Midbrain (tissue), 1 donor: ENCODE results near the gene CDC42EP2.

Experiments
- DNase-seq: peaks from one replicate; lab custom pipeline; 2025; lab: John Stamatoyannopoulos, UW

Gene CDC42EP2, protein sequence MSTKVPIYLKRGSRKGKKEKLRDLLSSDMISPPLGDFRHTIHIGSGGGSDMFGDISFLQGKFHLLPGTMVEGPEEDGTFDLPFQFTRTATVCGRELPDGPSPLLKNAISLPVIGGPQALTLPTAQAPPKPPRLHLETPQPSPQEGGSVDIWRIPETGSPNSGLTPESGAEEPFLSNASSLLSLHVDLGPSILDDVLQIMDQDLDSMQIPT

DNA sequence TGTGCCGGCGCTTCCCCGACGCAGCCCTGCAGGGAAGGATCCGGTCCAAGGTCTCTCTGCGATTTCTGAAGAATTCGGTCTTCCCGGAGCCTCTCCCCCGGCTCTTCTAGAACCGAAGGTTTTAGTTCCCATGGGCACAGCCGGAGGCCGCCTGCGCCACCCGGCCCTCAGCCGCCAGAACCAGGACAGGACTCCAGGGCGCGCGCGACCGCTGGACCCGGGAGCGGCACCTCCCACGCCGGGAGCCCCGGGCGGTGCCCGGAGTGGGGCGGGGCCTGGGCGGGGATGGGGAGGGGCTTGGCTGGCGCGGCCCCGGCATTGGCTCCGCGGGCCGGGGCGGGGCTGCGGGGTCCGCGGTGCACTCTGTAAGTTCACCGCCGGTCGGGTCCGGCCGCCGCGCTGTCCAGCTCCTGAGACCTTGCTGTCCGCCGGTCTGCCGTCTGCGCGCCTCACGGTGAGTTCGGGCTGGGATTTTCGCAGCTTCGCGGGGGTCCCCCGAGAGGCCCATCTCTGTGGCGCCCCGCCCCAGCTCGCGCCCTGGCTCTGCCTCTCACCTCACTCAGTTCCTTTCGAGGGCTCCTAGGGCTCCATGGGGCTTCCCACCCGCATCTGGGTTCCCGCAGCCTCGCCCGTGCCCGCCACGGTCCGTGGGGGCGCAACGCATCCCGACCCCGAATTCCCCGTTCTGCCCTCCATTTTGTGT is at the start of gene CDC42EP2:
Gene CDC42EP2 (plus strand): TSS at position 366 of the 703 bp plus-strand sequence. CDS start 6,033 bp downstream, outside the sequence.
- DNase-seq, result peak; percentile 87

DNA sequence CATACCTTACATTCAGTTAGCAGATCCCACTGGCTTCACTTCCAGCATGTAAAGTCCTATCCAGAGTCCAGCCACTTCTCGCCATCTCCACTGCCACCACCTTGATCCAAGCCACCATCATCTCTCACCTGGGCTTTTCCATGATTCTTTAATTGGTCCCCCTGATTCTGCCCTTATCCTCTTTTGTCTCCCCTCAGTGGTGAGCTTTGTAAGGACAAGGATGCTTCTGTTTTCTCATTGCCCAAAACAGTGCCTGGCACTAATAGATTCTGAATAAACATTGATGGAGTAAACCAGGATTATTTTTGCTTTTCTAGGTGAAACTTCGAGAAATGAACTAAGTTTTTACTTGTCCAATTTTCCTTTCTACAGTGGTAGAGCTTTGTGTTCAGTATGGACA is 48.5 kb upstream of the CDC42EP2 start:
- DNase-seq, result no peak

DNA sequence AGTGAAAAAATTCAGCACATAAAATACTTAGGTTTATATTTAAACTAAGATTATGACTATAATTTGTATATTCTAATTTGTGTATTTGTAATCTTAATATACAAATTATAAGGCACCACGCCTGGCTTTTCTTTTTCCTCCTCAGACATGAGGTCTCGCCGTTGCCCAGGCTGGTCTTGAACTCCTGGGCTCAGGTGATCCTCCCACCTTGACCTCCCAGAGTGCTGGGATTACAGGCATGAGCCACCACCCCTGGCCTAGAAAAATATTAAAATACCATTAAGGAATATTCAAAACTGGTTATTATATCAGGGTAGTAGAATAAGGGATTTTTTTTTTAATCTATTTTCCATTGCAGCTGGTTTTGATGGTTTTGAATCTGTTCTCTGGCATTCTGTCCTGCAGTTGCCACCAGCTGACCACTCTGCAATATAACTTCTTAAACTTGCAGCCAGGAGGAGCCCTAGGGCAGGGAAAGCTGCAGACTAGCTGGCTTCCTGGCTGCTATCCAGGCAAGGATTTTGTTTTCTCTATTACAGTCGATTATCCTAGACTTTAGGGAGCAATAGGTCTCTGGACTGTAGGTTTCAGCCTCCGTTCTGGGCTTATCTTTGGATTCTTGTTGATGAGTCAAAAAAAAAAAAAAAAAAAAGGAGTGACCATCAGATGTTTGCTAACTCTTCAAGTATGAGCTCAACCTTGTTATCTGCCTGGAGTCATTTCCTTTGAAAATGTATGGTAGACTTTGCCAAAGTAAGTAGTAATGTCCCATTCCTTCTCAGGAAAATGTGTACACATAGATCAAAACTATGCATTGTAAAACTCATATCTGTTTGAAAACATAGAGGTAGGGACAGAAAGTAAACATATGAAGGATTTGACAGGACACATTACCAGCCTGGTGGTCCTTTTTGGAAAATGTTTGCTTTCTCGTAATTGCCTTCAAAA is 39.7 kb upstream of the CDC42EP2 start:
- peak; percentile 83 for DNase-seq

DNA sequence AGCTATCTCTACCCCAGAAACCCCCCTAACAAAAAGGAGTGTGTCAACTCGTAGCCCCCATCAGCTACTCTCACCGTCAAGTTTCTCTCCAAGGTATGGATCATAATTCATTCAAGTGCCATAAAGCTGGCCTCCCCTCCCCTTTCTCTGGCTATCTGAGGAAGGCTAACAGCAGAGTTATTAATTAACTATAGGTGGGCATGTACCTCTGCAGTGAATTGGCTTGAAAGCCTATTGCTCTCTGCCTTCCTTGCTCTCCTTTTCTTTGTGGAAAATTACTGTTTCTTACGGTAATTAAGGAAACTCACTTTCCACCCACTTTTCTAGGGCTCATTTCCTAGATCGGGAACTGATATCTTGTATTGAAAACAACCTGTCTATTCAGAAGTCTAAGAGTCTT is 38.8 kb upstream of the CDC42EP2 start:
- no peak for DNase-seq

DNA sequence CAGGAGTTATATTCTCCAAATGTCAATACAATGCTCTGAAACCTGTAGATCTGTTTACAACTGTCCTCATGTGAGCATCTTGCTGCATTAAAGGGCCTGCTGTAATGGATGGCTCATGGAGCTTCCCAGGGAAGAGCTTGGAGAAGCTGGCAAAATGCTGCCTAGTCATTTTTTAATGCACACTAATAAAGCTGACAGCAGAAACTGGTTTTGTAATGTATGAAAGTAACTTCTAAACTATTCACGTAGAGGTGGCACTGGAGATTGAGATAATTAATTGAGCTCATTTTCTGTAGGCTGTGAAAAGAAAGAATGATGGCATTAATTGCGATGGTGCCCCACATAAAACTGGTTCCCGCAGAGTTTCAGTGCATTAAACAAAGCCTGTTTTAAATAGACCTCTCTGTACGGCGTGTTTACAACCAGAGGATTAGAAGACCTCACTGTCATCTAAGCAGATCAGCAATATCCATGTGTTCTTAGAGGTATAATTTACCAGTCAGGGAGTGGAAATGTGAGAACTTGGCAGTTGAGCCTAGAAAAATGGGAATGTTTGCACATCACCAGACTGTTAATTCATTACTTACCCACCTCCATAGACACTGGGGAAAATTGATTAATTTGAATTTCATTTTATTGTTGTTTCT is 36.9 kb upstream of the CDC42EP2 start:
- no peak for DNase-seq

DNA sequence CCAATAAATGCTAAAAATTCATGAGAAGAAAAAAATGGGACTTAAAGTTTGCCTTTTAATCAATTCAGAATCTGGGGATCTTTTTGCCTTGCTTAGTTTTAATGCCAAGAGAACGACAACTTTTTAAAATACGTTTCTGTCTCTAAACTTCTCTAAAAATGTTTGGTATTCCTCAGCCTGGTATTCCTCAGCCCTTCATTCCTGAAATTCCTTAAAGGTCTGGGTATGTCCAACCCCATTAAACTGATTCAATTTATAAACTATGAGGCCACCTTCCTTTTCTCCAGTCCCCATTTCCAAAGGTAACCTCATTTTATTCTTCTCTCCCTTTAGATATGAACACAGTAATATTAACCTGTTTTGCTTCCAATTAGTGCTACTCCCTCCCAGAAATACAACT is 36.3 kb upstream of the CDC42EP2 start:
- DNase-seq, result no peak

DNA sequence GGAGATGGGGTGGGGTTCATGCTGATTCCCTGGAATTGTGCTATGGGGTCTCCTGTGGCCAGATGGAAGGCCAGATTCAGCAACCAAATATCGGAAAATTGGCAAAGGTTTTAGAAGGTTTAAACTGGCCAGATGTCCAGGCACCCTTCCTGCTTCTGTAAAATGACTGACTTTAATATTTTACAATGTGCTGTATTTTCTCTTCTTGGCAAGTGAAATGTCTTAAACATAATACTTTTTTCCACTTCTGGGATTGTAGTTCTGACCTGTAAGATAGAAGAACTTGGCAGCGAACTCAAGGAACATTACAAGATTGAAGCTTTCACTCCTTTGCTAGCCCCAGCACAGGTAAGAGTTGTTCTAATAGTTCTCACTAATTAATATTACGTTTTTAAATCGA is 35.4 kb upstream of the CDC42EP2 start:
- DNase-seq, result no peak

DNA sequence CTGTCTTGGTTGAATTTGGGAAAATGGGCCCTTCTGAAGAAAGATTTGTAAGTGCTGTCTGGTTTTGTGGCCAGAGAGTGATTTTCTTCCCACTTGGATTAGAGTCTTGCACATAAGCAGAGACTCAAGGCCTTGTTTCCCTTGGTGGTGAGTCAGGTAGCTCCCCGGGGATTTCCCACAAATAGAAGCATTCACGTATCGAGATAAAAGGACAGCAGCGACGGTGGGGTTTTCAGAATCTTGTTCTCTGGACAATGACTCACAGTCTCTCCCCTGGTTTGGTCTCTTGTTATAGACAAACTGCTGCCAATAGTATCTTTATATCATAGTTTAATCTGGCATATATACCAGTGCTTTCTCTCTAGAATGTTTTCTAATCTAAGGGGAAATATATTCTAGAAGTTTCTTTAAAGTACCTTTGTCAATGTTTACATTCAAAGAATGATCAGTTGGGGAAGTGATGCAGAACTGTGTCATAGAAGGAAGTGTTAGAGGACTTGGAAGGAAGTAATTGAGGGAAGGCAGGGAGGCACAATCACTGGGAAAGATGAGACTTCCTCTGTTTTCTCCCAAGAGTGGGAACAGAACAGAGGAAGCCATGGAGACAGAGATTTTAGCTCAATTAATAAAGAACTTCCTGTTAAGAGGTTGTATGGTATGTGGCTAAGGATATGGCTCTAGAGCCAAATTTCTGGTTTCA is 34.8 kb upstream of the CDC42EP2 start:
- DNase-seq, result no peak

DNA sequence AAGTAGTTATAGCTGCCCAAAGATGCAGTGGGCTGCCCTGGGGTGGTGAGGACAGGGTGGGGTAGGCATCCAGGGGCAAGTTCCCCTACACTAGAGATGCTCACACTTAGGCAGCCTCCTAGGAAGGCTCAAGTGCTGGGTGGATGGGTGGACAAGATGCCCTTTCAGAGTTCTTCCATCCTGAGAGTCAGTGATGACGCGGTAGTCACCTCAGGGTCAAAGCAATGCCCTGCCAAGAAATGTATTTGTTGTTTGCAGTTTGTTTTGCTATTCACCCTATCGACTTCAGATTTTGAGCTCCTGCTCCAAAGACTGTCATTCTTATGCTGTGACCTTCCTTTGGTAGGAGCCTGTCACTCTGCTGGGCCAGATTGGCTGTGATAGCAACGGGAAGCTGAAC is 34.0 kb upstream of the CDC42EP2 start:
- DNase-seq, result no peak

DNA sequence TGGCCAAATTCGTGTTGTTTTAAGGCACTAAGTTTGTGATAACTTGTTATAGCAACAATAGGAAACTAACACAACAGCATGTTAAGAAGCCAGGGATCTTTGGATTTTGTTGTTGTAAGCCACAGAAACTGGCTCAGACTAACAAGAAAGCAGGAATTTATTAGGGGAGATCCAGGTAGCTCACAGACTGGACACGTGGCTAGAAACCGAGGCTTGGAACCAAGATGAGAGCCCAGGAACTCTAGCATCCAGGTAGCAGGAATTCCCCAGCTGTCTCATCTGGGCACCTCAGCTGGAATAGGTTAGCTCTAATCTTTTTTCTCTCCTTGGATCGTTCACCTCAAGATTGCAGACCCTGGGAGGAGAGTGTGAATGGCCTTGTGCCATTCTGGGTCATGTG is 28.0 kb upstream of the CDC42EP2 start:
- DNase-seq, result no peak

DNA sequence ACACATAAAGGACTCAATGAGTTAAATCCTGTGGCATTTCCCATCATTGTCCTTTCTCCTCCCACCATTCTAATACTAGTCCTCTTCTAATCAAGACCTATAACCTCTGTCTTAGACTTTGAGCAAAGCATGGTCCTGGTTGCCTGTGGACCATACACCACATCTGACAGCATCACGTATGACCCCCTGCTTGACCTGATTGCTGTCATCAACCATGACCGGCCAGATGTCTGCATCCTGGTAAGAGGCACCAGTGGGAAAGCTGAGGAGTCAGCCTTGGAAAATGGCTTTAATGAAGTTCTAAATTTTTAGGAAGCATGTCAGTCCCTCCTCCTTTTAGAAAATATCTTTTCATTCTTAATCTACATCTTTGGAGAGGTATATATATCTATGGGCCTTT is 27.1 kb upstream of the CDC42EP2 start:
- no peak for DNase-seq

DNA sequence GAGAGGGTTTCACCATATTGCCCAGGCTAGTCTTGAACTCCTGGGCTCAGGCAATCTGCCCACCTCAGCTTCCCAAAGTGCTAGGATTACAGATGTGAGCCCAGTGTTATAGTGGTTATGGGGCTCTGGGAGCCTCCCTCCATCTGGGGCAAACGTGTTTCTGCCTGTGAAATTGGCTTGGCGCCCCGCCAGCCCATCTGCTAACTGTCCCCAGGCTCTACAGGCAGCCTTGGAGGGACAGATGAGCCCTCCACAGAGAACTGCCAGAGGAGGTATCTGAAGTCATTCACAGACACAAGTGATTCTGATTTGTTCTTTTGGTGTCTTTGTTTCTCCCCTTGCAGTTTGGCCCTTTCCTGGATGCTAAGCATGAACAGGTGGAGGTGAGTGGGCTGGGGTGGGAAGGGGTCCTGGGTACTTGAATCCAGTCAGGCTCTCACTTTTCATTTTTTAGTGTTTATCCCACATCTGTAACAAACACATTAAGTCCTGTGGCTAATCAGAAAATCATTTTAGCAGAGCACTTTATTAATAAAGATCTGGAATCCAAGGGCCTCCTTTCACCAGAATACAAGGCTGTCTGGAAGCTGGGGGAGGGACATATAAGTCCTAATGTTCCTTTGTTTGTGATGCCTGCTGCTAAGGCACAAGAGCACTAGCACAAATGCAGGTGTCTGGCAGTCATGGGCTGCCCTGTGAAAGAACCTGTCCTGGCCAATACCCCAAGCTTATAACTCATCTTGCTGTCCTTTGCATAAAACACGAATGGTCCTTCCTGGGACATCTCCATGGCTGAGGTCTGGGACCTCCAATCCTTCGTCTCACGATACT is 25.7 kb upstream of the CDC42EP2 start:
- DNase-seq, result no peak

DNA sequence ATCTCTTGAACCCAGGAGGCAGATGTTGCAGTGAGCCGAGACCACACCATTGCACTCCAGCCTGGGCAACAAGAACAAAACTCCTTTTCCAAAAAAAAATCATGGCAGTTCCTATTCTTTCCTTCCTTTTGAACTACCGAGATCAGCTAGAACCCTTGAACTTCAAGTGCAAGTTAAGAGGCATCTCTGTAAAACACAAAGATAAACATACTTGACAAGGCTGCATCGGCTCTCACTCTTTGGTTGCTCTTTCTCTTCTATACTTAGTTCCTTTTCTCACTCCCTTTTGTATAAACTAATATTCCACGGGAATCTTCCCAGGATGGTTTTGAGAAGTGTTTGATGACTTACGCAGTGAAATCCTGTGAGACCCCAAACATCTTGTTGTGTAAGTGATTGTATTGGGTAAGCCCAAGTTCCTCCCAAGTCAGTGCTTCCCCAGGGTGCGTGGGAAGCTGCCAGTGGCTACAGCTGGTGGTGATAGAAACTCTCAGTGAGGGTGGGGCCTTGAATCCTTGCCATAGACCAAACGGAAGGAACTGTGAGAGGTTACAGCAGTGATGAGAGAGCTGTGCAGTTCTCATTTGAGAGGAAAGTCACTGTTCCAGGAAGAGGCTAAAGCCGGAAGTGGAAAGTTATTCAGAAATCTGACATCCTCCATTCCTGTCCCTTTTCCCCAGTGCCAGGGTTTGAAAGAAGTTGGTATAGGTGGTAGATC is 24.1 kb upstream of the CDC42EP2 start:
- DNase-seq, result peak; percentile 85

DNA sequence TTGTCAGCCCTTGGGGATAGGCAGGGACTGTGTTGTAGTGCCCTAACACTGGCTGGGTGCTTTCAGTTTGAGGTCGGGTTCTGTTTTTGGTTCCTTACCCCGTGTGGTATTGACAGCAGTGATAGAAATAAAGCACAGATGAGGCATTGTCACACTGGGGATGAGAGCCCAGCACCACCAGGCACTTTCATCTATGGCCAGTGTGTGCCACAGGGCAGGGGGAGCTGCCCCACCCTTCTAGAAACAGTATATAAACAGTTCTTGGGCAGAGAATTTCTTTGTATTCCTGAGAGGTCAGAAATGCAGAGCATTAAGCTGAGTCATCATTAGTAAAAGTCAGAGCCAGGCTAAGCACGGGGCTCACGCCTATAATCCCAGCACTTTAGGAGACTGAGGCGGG is 23.1 kb upstream of the CDC42EP2 start:
- peak; percentile 87 for DNase-seq

DNA sequence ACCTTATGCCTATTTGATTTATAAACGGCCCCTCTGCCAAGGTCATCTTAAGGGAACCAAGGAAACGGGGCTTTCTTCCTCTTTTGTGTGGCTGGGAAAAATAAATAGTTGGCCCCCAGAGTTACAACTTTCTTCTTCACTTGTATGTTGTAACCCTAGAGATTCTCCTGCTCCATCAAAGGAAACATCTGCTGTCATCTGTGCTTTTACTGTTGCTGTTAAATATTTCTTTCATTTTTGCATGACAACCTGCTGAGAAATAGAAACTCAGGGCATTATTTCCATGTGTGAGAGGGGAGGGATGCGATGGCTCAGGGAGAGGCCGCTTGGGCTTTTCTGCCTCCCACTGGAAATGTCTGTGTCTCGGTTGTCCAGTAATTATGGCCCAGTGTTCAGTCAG is 21.8 kb upstream of the CDC42EP2 start:
- no peak for DNase-seq

DNA sequence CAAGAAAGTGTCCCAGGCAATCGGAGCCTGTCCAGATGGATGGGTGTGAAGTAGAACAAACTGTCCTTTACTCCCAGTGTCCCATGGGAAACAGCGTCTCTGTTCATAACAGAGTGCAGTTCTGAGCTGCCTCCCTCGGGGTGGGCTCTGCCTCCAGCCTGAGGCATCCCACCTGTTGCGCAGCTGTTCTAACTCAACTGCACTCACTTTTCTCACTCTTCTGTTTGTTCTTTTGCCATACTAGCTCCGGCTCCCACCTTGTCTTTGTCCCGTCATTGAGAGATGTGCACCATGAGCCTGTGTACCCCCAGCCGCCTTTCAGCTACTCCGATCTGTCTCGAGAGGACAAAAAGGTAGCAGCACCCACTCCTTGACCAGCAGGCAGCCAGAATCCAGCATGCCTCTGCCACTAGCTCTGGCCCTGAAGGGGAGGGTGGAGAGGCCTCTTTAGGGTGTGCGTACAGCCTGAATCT is 20.7 kb upstream of the CDC42EP2 start:
- DNase-seq, result peak; percentile 45

DNA sequence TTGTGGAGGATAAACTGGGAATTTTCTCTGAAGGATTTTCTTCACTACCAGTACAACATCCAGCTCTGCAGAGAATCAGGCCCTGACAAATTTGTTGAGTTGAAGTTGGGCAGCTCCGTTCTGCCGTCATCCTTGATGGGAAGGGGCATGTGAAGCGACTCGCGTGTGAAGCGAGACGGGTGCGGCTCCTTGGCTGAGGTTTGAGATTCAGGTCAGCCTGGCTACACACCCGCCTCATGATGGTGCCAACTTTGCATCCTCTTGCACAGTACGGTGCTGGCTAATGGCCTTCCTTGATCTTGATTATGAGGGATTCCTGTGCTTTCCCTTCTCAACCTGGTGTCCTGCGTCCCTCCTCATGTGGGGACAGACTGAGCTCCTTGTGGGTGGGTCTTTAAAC is 19.7 kb upstream of the CDC42EP2 start:
- no peak for DNase-seq

DNA sequence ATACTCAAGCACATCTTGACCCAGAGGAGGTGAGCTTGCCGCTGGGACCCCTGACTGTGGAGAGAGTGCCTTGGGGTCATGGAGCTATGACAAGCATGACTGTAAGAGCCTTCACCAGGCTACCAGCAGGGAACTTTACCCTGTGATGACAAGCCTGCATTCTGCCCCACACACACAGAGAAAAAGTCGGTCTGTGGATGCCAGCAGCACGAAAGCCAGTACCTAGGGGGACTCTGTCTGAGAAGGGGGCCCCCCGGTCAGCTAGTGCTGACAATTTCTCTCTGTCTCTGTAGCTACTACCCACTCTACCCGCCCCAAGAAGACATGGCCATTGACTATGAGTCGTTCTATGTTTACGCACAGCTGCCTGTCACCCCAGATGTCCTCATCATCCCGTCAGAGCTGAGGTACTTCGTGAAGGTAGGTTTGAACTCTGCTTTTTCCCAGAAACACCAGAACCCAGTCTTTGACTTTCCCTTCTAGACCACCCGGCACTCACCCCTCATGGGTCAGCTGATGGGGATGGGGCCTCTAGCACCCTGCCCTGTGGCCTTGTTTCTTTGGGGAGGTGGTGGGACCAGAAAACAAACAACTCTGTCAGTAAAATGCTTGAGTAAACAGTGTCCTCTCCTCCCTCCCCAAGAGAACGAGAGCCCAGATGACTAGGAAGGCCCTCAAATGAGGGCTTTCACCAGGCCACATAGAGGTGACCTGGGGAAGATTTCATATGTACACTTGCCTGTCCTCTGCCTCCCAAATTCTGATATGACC is 18.9 kb upstream of the CDC42EP2 start:
- no peak for DNase-seq

DNA sequence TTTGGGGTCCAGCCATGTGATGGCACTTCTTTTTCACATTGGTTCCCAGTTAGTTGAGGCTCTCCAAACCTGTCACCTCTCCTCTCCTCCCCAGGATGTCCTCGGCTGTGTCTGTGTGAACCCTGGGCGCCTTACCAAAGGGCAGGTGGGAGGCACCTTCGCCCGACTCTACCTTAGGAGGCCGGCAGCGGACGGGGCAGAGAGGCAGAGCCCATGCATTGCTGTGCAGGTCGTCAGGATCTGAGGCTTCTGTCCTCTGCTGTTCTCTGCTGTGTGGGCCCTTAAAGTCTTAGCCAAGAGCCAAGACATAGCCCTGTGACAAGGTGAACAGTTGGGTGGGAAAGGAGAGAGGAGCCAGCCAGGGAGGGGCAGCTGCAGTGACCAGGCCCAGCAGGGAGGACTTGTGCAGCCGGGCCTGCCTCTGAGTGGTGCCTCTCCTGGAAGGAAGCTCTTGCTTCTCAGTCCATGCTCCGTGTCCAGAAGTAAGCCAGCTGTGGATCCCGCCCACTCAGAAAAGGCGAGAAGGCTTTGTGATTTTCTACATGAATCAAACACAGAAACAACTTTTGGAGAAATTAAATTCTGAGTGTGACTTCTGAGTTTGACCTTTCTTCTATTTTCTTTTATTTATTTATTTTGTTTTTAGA is 17.5 kb upstream of the CDC42EP2 start:
- DNase-seq, result no peak
